SK-N-SH treated with all-trans-retinoic acid at 6 μM for 48 hours (cell line): ENCODE measurements around the gene L3HYPDH.

ENCODE experiments used
- CREB5 ChIP-seq: fragments of 250-450 bp; sonication (Bioruptor Pico); IDR thresholded peaks from 2 replicates; pipeline ENCODE4 v1.5.1; 2020; ENCODE audit warnings: low read depth, mild to moderate bottlenecking, moderate library complexity
- CSDC2 ChIP-seq: fragments of 250-450 bp; sonication (Bioruptor Pico); IDR thresholded peaks from 2 replicates; pipeline ENCODE4 v1.5.0; 2020; ENCODE audit warnings: mild to moderate bottlenecking, moderate library complexity
- PATZ1 ChIP-seq: fragments of 250-450 bp; sonication (Bioruptor Pico); IDR thresholded peaks from 2 replicates; pipeline ENCODE4 v1.8.0; 2020; ENCODE audit warnings: mild to moderate bottlenecking, moderate library complexity, borderline replicate concordance
- RARB ChIP-seq: fragments of 250-450 bp; sonication (Bioruptor Pico); IDR thresholded peaks from 2 replicates; pipeline ENCODE4 v1.8.0; 2021; ENCODE audit warnings: mild to moderate bottlenecking, moderate library complexity
- SNAI2 ChIP-seq: fragments of 250-450 bp; sonication (Bioruptor Pico); IDR thresholded peaks from 2 replicates; pipeline ENCODE4 v1.5.0; 2020; ENCODE audit warnings: mild to moderate bottlenecking, moderate library complexity
- ZC3H10 ChIP-seq: fragments of 250-450 bp; sonication (Bioruptor Pico); IDR thresholded peaks from 2 replicates; pipeline ENCODE4 v1.5.1; 2021; ENCODE audit warnings: mild to moderate bottlenecking, moderate library complexity
- ZFP3 ChIP-seq: fragments of 250-450 bp; sonication (Bioruptor Pico); IDR thresholded peaks from 2 replicates; pipeline ENCODE4 v1.5.0; 2020; ENCODE audit warnings: mild to moderate bottlenecking, moderate library complexity
- ZNF70 ChIP-seq: fragments of 450-650 bp; formaldehyde crosslinking; IDR thresholded peaks from 2 replicates; pipeline ENCODE4 v1.5.0; 2020; ENCODE audit warnings: mild to moderate bottlenecking, moderate library complexity
- ZNF8 ChIP-seq: fragments of 450-650 bp; formaldehyde crosslinking; IDR thresholded peaks from 2 replicates; pipeline ENCODE4 v1.5.0; 2020; ENCODE audit warnings: mild to moderate bottlenecking, moderate library complexity

GRCh38 chr14:59424341-59425071, 59.7 kb downstream of the L3HYPDH start:
- no peak for TF ChIP-seq CREB5 (CRISPR knock-in tag)
- TF ChIP-seq ZC3H10 (CRISPR knock-in tag): no peak
- no peak for TF ChIP-seq CSDC2 (CRISPR knock-in tag)
- no peak for TF ChIP-seq PATZ1 (CRISPR knock-in tag)
- no peak for TF ChIP-seq ZFP3 (CRISPR knock-in tag)
- no peak for TF ChIP-seq SNAI2 (CRISPR knock-in tag)
- TF ChIP-seq RARB (CRISPR knock-in tag): no peak
- no peak for TF ChIP-seq ZNF70 (CRISPR knock-in tag)
- TF ChIP-seq ZNF8 (CRISPR knock-in tag): no peak
